GM19328 (cell line): ENCODE measurements around the gene TBC1D10A.
"Not testable (repeated sequence)": the region's sequence is repeated elsewhere in the genome, so short reads cannot be mapped to it uniquely, and the experiment has no call there.

Source experiments
- ATAC-seq: cut with Tn5 transposase; IDR thresholded peaks from one replicate; pipeline ENCODE4 v1.9.1; 2021; ENCODE audit warnings: mild to moderate bottlenecking, moderate library complexity; ENCODE audit not compliant: unreplicated experiment

The TBC1D10A gene

GRCh38 chr22:30348404-30348803 is 21.7 kb upstream of the TBC1D10A start:
- no peak for ATAC-seq

GRCh38 chr22:30347255-30347892 is 20.6 kb upstream of the TBC1D10A start:
- no peak for ATAC-seq

- ATAC-seq, result no peak
Measured at GRCh38 chr22:30344447-30345200, 17.9 kb upstream of the TBC1D10A start.

GRCh38 chr22:30340911-30341685 is 14.4 kb upstream of the TBC1D10A start:
- ATAC-seq, result no peak

- no peak for ATAC-seq
Measured at GRCh38 chr22:30338802-30339201, 12.1 kb upstream of the TBC1D10A start.

GRCh38 chr22:30338341-30338740 is 11.6 kb upstream of the TBC1D10A start:
- not testable (repeated sequence) for ATAC-seq

GRCh38 chr22:30337461-30337778 is 10.7 kb upstream of the TBC1D10A start:
- ATAC-seq, result no peak

- no peak for ATAC-seq
Measured at GRCh38 chr22:30336752-30337460, 10.2 kb upstream of the TBC1D10A start.

- no peak for ATAC-seq
Measured at GRCh38 chr22:30335236-30335635, 8.5 kb upstream of the TBC1D10A start.

- ATAC-seq, result no peak
Measured at GRCh38 chr22:30334646-30335045, 7.9 kb upstream of the TBC1D10A start.

- ATAC-seq, result no peak
Measured at GRCh38 chr22:30333707-30334087, 7.0 kb upstream of the TBC1D10A start.

- no peak for ATAC-seq
Measured at GRCh38 chr22:30332994-30333706, 6.4 kb upstream of the TBC1D10A start.

- no peak for ATAC-seq
Measured at GRCh38 chr22:30332551-30332950, 5.8 kb upstream of the TBC1D10A start.

GRCh38 chr22:30328466-30329049 is 1.8 kb upstream of the TBC1D10A start:
- no peak for ATAC-seq

GRCh38 chr22:30327864-30328345 is 1.2 kb upstream of the TBC1D10A start:
- no peak for ATAC-seq

- ATAC-seq, result peak; percentile 28
Measured at GRCh38 chr22:30326255-30326705, 461 bp downstream of the TBC1D10A start.

GRCh38 chr22:30325724-30326254 is 952 bp downstream of the TBC1D10A start:
- no peak for ATAC-seq

GRCh38 chr22:30325065-30325720 is 1.5 kb downstream of the TBC1D10A start:
- ATAC-seq, result no peak

GRCh38 chr22:30324014-30324730 is 2.6 kb downstream of the TBC1D10A start:
- no peak for ATAC-seq
